Thyroid gland (tissue), 4 donors: ENCODE results near the gene IRAK2. TPM values are rescaled to one million over a fixed set of nuclear protein-coding genes. Genes with fewer than 3 reads are reported as not detected.
"Not testable (repeated sequence)": the region's sequence is repeated elsewhere in the genome, so short reads cannot be mapped to it uniquely, and the experiment has no call there.

Experiments used
- DNase-seq, 2 donors: peaks; one replicate each; pipeline ENCODE4 v3.0.0-alpha.2; 2019
- H3K27ac ChIP-seq, 3 donors: fragments of 200-600 bp; sonication (generic); 1 replicate in 2 of 3; 2 replicates in 1 of 3; pipeline ENCODE4 v1.5.1; 2016 to 2019; ENCODE audit warnings: mild to moderate bottlenecking in 1 of 3, moderate library complexity in 1 of 3
- H3K27me3 ChIP-seq: fragments of 200-600 bp; sonication (generic); one replicate; pipeline ENCODE4 v1.5.1; 2019
- H3K36me3 ChIP-seq, 2 donors: fragments of 200-600 bp; sonication (generic); one replicate each; pipeline ENCODE4 v1.5.1; 2016 to 2019
- H3K4me1 ChIP-seq, 2 donors: fragments of 200-600 bp; sonication (generic); one replicate each; pipeline ENCODE4 v1.5.1; 2017 to 2019
- H3K4me3 ChIP-seq, 3 donors: fragments of 200-600 bp; sonication (generic); replicated peaks in 1 of 3; 1 replicate in 2 of 3; 2 replicates in 1 of 3; pipeline ENCODE4 v1.5.1; 2016; ENCODE audit warnings: mild to moderate bottlenecking in 1 of 3
- H3K9me3 ChIP-seq: fragments of 200-600 bp; sonication (generic); one replicate; pipeline ENCODE4 v1.5.1; 2017
- POLR2A ChIP-seq, 2 donors: fragments of 450-650 bp; IDR thresholded peaks; one replicate each; pipeline ENCODE4 v1.6.1; 2017; ENCODE audit warnings: antibody characterized with exemption in 2 of 2, mild to moderate bottlenecking in 2 of 2, moderate library complexity in 1 of 2
- whole genome bisulfite sequencing, 2 donors: methylation state at CpG; one replicate each; pipeline ENCODE4 v1.1.5; 2017; 5-methylcytosine and 5-hydroxymethylcytosine counted together
- intact Hi-C: fragments of 100-400 bp; cut with DNase I; formaldehyde crosslinking; loops from one replicate; pipeline ENCODE4 v1.15.1; 2023
- total RNA-seq, 4 donors: library from RNA; depleted of rRNA; stranded (reverse); fragments of >200 nt; gene quantifications; one replicate each; pipeline ENCODE4 v1.2.3, GENCODE V29; 2016
- TF ChIP-seq, protein P1 (sequence below), 6 experiments: fragments of 200-600 bp in 3 of 6; fragments of 450-650 bp in 3 of 6; sonication (generic) in 3 of 6; IDR thresholded peaks; one replicate each; pipeline ENCODE4 v1.5.1; 2016 to 2019; ENCODE audit warnings: antibody characterized with exemption in 6 of 6, mild to moderate bottlenecking in 2 of 6, inconsistent platforms in 1 of 6, moderate library complexity in 1 of 6

The IRAK2 gene
- total RNA-seq, 4 donors from 2014 or later: 5.0 to 9.1 (median 7.4) TPM

DNA sequence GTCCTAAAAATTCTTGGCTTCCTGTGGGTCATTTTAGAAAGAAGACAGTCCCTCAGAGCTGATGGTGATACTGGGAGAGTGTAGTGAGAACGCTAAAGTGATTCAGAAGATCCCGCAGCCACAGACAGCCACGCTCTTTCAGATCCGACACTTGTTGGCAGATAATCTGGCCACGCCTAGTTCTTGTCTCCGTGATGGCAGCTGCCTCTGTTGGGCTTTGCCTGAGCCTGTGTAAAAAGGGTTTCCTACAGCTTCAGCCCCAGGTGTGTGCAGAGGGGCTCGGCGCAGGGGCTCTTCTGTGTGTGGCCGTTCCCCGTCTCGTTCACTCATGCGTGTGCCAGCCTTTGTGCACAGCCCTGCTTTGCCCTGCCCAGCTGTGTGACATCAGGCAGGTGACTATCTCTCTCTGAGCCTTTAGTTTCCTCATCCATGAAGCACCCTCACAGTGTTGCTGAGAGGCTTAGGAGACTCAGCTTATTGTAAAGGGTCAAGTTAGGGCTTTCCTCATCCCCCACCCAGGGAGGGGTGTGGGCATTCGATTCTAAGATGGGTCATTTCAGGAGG, 6.3 kb downstream of the IRAK2 start:
- H3K4me3 ChIP-seq: no peak overlapping the region
- H3K4me1 ChIP-seq: peaks cover 0 to 20% of the 10 kb centered on the region in 2 donors
- DNase-seq: no peak
- H3K27me3 ChIP-seq: no peaks in the 10 kb centered on the region
- WGBS, 2 donors: 87 to 90% methylated on average over 12 to 13 of the region's 13 CpGs
- TF ChIP-seq POLR2A (IDR thresholded peaks at IDR 0.05): no peak
- TF ChIP-seq, protein P1, sequence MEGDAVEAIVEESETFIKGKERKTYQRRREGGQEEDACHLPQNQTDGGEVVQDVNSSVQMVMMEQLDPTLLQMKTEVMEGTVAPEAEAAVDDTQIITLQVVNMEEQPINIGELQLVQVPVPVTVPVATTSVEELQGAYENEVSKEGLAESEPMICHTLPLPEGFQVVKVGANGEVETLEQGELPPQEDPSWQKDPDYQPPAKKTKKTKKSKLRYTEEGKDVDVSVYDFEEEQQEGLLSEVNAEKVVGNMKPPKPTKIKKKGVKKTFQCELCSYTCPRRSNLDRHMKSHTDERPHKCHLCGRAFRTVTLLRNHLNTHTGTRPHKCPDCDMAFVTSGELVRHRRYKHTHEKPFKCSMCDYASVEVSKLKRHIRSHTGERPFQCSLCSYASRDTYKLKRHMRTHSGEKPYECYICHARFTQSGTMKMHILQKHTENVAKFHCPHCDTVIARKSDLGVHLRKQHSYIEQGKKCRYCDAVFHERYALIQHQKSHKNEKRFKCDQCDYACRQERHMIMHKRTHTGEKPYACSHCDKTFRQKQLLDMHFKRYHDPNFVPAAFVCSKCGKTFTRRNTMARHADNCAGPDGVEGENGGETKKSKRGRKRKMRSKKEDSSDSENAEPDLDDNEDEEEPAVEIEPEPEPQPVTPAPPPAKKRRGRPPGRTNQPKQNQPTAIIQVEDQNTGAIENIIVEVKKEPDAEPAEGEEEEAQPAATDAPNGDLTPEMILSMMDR (IDR thresholded peaks at IDR 0.05): no peak
- intact Hi-C loops: no loop called here
- no peak overlapping the region for H3K27ac ChIP-seq
- no peaks in the 10 kb centered on the region for H3K9me3 ChIP-seq
- no peaks in the 10 kb centered on the region for H3K36me3 ChIP-seq

DNA sequence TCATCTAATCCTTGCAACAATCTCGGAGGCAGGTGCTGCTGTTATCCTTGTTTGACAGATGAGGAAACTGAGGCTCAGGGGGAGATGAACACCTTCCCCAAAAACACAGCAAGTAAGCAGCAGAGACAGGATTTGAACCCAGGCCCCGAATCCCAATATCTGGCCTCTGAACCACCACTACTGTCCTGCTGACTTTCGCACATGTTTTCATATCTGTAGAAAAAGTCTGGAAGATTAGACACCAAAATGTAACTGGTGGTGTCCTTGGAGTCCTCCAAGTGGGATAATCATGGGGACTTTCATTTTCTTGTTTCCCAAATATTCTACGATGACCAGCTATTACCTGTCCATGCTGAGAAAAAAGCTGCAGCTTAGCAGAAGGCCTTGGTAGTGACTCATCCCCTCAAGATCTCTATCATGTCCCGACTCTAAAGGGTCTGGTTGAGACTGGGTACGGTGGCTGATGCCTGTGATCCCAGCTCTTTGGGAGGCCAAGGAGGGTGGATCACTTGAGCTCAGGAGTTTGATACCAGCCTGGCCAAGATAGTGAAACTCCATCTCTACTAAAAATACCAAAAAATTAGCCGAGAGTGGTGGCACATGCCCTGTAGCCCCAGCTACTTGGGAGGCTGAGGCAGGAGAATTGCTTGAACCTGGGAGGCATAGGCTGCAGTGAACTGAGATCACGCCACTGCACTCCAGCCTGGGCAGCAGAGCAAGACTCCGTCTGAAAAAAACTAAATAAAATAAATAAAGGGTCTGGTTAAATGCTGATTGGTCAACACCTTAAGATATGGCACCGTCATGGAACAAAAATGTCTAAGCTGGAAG, 8.6 kb downstream of the IRAK2 start:
- WGBS, 2 donors: 88 to 89% methylated on average over 10 of the region's 10 CpGs
- intact Hi-C loops: no loop called here
- no peaks in the 10 kb centered on the region for H3K9me3 ChIP-seq
- H3K27ac ChIP-seq: peak overlapping the region; percentile 2 to 44 (median 40)
- H3K36me3 ChIP-seq: no peaks in the 10 kb centered on the region
- no peak overlapping the region for H3K4me3 ChIP-seq
- no peaks in the 10 kb centered on the region for H3K27me3 ChIP-seq
- peaks cover 0 to 17% of the 10 kb centered on the region in 2 donors for H3K4me1 ChIP-seq
- no peak for TF ChIP-seq POLR2A (IDR thresholded peaks at IDR 0.05)
- TF ChIP-seq, protein P1 (IDR thresholded peaks at IDR 0.05): no peak
- no peak for DNase-seq

DNA sequence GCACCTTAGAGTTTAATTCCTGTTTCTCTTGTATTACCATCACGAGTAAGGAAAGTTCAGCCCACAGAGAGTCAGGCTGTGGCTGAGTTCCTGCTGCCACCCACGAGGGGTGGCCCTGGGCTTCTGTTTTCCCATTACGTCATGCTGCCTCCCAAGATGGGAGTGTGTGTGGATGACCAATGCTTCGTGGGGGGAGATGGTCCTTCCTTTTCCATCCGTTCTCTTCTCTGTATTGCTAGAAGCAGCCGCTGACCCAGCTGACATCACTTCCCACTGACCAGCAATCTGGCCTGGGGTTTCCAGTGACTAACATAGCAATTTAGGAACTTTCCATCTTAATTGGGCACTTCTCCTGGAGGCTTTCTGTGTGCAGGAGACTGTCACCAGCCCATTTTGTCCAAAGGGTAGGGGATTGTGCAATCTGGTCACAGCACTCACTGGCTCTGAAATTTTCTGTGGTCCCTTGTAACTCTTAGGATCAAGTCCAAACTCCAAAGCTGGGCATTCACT, 9.3 kb downstream of the IRAK2 start:
- intact Hi-C loops: no loop called here
- Histone ChIP-seq H3K27ac (peak overlapping the region in 2 of 3 donors; percentile 2 to 40), H3K27me3 (no peaks in the 10 kb centered on the region), H3K36me3 (no peaks in the 10 kb centered on the region), H3K4me3 (no peak overlapping the region), H3K4me1 (peaks cover 0 to 17% of the 10 kb centered on the region in 2 donors), H3K9me3 (no peaks in the 10 kb centered on the region)
- TF ChIP-seq, protein P1 (IDR thresholded peaks at IDR 0.05): no peak
- TF ChIP-seq POLR2A (IDR thresholded peaks at IDR 0.05): no peak
- peak; percentile 35 for DNase-seq
- WGBS, 2 donors: 50 to 58% methylated on average over 6 of the region's 6 CpGs

DNA sequence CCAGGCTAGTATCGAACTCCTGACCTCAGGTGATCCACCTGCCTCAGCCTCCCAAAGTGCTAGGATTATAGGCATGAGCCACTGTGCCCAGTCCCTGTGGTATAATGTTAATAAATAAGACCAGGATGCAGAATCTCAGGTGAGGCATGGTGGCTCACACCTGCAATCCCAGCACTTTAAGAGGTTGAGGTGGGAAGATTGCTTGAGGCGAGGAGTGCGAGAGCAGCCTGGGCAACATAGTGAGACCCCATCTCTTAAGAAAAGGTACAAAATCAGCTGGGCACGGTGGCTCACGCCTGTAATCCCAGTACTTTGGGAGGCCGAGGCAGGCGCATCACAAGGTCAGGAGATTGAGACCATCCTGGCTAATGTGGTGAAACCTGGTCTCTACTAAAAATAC, 10.6 kb downstream of the IRAK2 start:
- H3K27ac ChIP-seq, H3K9me3 ChIP-seq, H3K4me3 ChIP-seq, H3K36me3 ChIP-seq, DNase-seq, H3K27me3 ChIP-seq, intact Hi-C loops: not testable (repeated sequence)
- WGBS, 2 donors: 98 to 100% methylated on average over 7 of the region's 7 CpGs
- peaks cover 0 to 17% of the 10 kb centered on the region in 2 donors for H3K4me1 ChIP-seq

DNA sequence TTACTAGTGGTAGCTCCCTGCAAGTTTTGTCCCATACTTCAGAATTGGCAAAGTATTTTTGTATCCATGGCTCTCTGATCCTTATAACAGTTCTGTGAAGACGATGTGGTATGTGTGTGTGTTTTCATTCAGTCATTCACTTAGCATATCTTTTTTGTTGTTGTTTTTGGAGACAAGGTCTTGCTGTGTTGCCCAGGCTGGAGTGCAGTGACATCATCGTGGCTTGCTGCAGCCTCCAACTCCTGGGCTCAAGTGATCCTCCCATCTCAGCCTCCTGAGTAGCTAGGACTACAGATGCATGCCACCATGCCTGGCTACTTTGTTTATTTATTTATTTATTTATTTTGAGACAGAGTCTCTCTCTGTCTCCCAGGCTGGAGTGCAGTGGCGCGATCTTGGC, 11.4 kb downstream of the IRAK2 start:
- DNase-seq, H3K9me3 ChIP-seq, intact Hi-C loops, H3K27me3 ChIP-seq, H3K27ac ChIP-seq, H3K4me3 ChIP-seq, H3K36me3 ChIP-seq: not testable (repeated sequence)
- 92 to 94% methylated on average over 4 of the region's 4 CpGs for WGBS, 2 donors
- H3K4me1 ChIP-seq: peaks cover 0 to 17% of the 10 kb centered on the region in 2 donors

DNA sequence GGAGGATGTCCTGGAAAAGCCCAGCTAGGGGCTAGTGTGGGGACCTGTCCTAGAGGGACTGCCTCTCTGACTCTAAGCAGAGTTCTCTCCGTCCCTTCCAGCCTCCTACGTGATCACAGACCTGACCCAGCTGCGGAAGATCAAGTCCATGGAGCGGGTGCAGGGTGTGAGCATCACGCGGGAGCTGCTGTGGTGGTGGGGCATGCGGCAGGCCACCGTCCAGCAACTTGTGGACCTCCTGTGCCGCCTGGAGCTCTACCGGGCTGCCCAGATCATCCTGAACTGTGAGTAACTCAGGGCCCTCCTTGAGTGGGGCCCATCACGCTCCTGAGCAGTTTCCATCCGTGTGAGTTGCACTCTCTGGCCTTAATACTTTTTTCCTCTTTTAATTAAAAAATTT, 13.0 kb downstream of the IRAK2 start:
- intact Hi-C loops: no loop called here
- TF ChIP-seq POLR2A (IDR thresholded peaks at IDR 0.05): no peak
- TF ChIP-seq, protein P1 (IDR thresholded peaks at IDR 0.05): no peak
- no peak overlapping the region for H3K27ac ChIP-seq
- H3K27me3 ChIP-seq: no peaks in the 10 kb centered on the region
- no peaks in the 10 kb centered on the region for H3K36me3 ChIP-seq
- H3K4me1 ChIP-seq: peaks cover 3 to 21% of the 10 kb centered on the region in 2 donors
- H3K9me3 ChIP-seq: no peaks in the 10 kb centered on the region
- DNase-seq: no peak
- no peak overlapping the region for H3K4me3 ChIP-seq
- WGBS, 2 donors: 91 to 94% methylated on average over 6 to 12 of the region's 12 CpGs
